GM19372 (cell line): ENCODE results near the gene TDP2.
"Not testable (repeated sequence)": the region's sequence is repeated elsewhere in the genome, so short reads cannot be mapped to it uniquely, and the experiment has no call there.

ENCODE experiments used
- ATAC-seq: cut with Tn5 transposase; IDR thresholded peaks from one replicate; pipeline ENCODE4 v1.9.1; 2021; ENCODE audit warnings: mild to moderate bottlenecking, low read depth, moderate library complexity; ENCODE audit not compliant: unreplicated experiment

Gene TDP2

GRCh38 chr6:24655215-24655614 lies 11.5 kb downstream of the TDP2 start:
- no peak for ATAC-seq

- ATAC-seq: no peak
Observed at GRCh38 chr6:24650365-24650764, 16.3 kb downstream of the TDP2 start.

GRCh38 chr6:24649691-24650090 lies 17.0 kb downstream of the TDP2 start:
- no peak for ATAC-seq

- ATAC-seq: no peak
Observed at GRCh38 chr6:24648276-24648675, 18.4 kb downstream of the TDP2 start.

- ATAC-seq: no peak
Observed at GRCh38 chr6:24646771-24647170, 19.9 kb downstream of the TDP2 start.

- no peak for ATAC-seq
Observed at GRCh38 chr6:24644377-24644776, 22.3 kb downstream of the TDP2 start.

GRCh38 chr6:24643920-24644319 lies 22.8 kb downstream of the TDP2 start:
- ATAC-seq: no peak

- no peak for ATAC-seq
Observed at GRCh38 chr6:24642061-24642460, 24.6 kb downstream of the TDP2 start.

GRCh38 chr6:24640631-24641030 lies 26.1 kb downstream of the TDP2 start:
- not testable (repeated sequence) for ATAC-seq

- no peak for ATAC-seq
Observed at GRCh38 chr6:24640166-24640565, 26.5 kb downstream of the TDP2 start.

GRCh38 chr6:24636681-24637080 lies 30.0 kb downstream of the TDP2 start:
- ATAC-seq: no peak

- ATAC-seq: no peak
Observed at GRCh38 chr6:24632573-24632972, 34.1 kb downstream of the TDP2 start.

GRCh38 chr6:24631671-24632070 lies 35.0 kb downstream of the TDP2 start:
- no peak for ATAC-seq

GRCh38 chr6:24630856-24631505 lies 35.7 kb downstream of the TDP2 start:
- no peak for ATAC-seq

GRCh38 chr6:24621626-24622289 lies 44.9 kb downstream of the TDP2 start:
- ATAC-seq: no peak

GRCh38 chr6:24620637-24621036 lies 46.1 kb downstream of the TDP2 start:
- no peak for ATAC-seq

- ATAC-seq: no peak
Observed at GRCh38 chr6:24619661-24620060, 47.0 kb downstream of the TDP2 start.

GRCh38 chr6:24614648-24615047 lies 52.1 kb downstream of the TDP2 start:
- no peak for ATAC-seq

- ATAC-seq: no peak
Observed at GRCh38 chr6:24614043-24614420, 52.7 kb downstream of the TDP2 start.

- no peak for ATAC-seq
Observed at GRCh38 chr6:24613361-24614042, 53.2 kb downstream of the TDP2 start.

GRCh38 chr6:24610672-24611071 lies 56.0 kb downstream of the TDP2 start:
- no peak for ATAC-seq
